PC-3 (cell line): ENCODE results near the gene OR3A3. TPM values are rescaled to one million over a fixed set of nuclear protein-coding genes. Genes with fewer than 3 reads are reported as not detected.
"Not testable (repeated sequence)": the region's sequence is repeated elsewhere in the genome, so short reads cannot be mapped to it uniquely, and the experiment has no call there.

ENCODE experiments used
- ATAC-seq: fragments of 200-7000 bp; cut with Tn5 transposase; 2 replicates; pipeline ENCODE4 v1.9.1; 2020; ENCODE audit warnings: mild to moderate bottlenecking, moderate library complexity
- BruUV-seq: library from RNA; stranded (reverse); fragments of 400-500 nt; replicated peaks from 2 replicates; lab custom pipeline; 2021; lab: Mats Ljungman, UMichigan
- CTCF ChIA-PET: fragments of 300-600 bp; sonication (Branson Sonifier 250); formaldehyde crosslinking; loops from one replicate; lab custom pipeline; 2022; ENCODE audit warnings: antibody characterized with exemption; lab: Charles Lee
- POLR2A ChIA-PET: fragments of 300-600 bp; sonication (Branson Sonifier 250); formaldehyde crosslinking; loops from one replicate; lab custom pipeline; 2022; ENCODE audit warnings: antibody characterized with exemption; ENCODE audit not compliant: unreplicated experiment; lab: Charles Lee
- DNase-seq: peaks from one replicate; pipeline ENCODE4 v3.0.0-alpha.2; 2015
- H2AFZ ChIP-seq: fragments of 300-600 bp; sonication (generic); 2 replicates; pipeline ENCODE4 v1.6.0; 2016; ENCODE audit warnings: antibody characterized with exemption, low read length
- H3F3A ChIP-seq: fragments of 300-600 bp; sonication (generic); one replicate; pipeline ENCODE4 v1.6.0; 2017; ENCODE audit warnings: antibody characterized with exemption, low read length, control low read depth, mild to moderate bottlenecking; ENCODE audit not compliant: unreplicated experiment
- H3K27ac ChIP-seq: fragments of 300-600 bp; sonication (generic); 2 replicates; pipeline ENCODE4 v1.5.1; 2016; ENCODE audit warnings: mild to moderate bottlenecking, low read length
- H3K27me3 ChIP-seq: fragments of 300-600 bp; sonication (generic); 2 replicates; pipeline ENCODE4 v1.6.1; 2016; ENCODE audit warnings: low read length, mixed read lengths
- H3K36me3 ChIP-seq: fragments of 300-600 bp; sonication (generic); 2 replicates; pipeline ENCODE4 v1.6.1; 2016; ENCODE audit warnings: low read depth, mixed run types, low read length, mixed read lengths
- H3K4me1 ChIP-seq: fragments of 300-600 bp; sonication (generic); 2 replicates; pipeline ENCODE4 v1.5.1; 2016; ENCODE audit warnings: low read length; ENCODE audit not compliant: insufficient read depth
- H3K4me2 ChIP-seq: fragments of 300-600 bp; sonication (generic); 2 replicates; pipeline ENCODE4 v1.6.0; 2016; ENCODE audit warnings: low read length
- H3K4me3 ChIP-seq: fragments of 300-600 bp; sonication (generic); 2 replicates; pipeline ENCODE4 v1.5.1; 2016; ENCODE audit warnings: mild to moderate bottlenecking, low read length, mixed read lengths
- H3K79me2 ChIP-seq: fragments of 300-600 bp; sonication (generic); 2 replicates; pipeline ENCODE4 v1.6.1; 2017; ENCODE audit warnings: low read length, mixed read lengths
- H3K9ac ChIP-seq: fragments of 300-600 bp; sonication (generic); 2 replicates; pipeline ENCODE4 v1.6.0; 2016; ENCODE audit warnings: mild to moderate bottlenecking, low read length
- H3K9me2 ChIP-seq: fragments of 300-600 bp; sonication (generic); replicated peaks from 2 replicates; pipeline ENCODE4 v1.6.1; 2016; ENCODE audit warnings: mixed run types, low read length, mixed read lengths
- H3K9me3 ChIP-seq: fragments of 300-600 bp; sonication (generic); 2 replicates; pipeline ENCODE4 v1.6.1; 2016; ENCODE audit warnings: low read length, mixed read lengths
- H4K20me1 ChIP-seq: fragments of 300-600 bp; sonication (generic); 2 replicates; pipeline ENCODE4 v1.6.1; 2016; ENCODE audit warnings: low read length, mixed read lengths
- CTCF ChIP-seq: fragments of 300-600 bp; sonication (generic); conservative IDR thresholded peaks from 2 replicates; pipeline ENCODE4 v1.5.1; 2017; ENCODE audit warnings: antibody characterized with exemption, low read depth, mild to moderate bottlenecking, low read length
- EZH2 ChIP-seq: fragments of 300-600 bp; sonication (generic); IDR thresholded peaks from one replicate; pipeline ENCODE4 v1.6.1; 2017; ENCODE audit warnings: antibody characterized with exemption, mild to moderate bottlenecking, low read length; ENCODE audit not compliant: unreplicated experiment
- EZH2phosphoT487 ChIP-seq: fragments of 300-600 bp; sonication (generic); IDR thresholded peaks from 2 replicates; pipeline ENCODE4 v1.6.1; 2018; ENCODE audit warnings: mild to moderate bottlenecking, antibody characterized with exemption, low read length, borderline replicate concordance
- intact Hi-C: fragments of 100-400 bp; cut with micrococcal nuclease; formaldehyde crosslinking; loops from 2 replicates; pipeline ENCODE4 v1.9.0; 2023
- total RNA-seq: library from RNA; depleted of rRNA; stranded (reverse); fragments of >200 nt; gene quantifications from 2 replicates; pipeline ENCODE4 v1.2.3, GENCODE V29; 2014

Gene OR3A3
- total RNA-seq, 1 experiment from 2014 or later = not detected

DNA sequence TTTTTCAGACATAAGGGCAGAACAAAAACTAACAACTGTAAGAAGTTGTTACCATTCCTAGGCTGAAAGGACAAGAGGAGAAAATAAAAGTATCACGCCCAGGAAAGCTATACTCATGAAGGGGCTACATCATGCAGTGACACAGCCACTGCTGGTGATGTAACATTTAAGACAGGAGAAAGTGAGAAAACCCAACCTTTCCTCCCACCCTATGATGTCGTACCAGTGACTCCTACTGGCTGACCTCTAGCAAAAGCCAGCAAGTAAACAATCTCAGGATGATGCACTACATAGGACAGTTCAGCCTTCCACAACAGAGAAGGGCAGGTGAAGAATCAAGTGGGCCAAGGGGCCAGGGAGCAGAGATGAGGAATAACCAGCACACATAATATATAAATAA, 36.5 kb downstream of the OR3A3 start:
- no peaks in the 10 kb centered on the region for H3K4me1 ChIP-seq
- no TSS peak for BruUV-seq
- POLR2A ChIA-PET = no interaction called here
- peak; percentile 17 for DNase-seq
- intact Hi-C loops = no loop called here
- no peak overlapping the region for H2AFZ ChIP-seq
- CTCF ChIA-PET = no interaction called here
- no peaks in the 10 kb centered on the region for H3K27me3 ChIP-seq
- no peaks in the 10 kb centered on the region for H3K9me2 ChIP-seq
- H3K36me3 ChIP-seq = no peaks in the 10 kb centered on the region
- no peak overlapping the region for H3K4me2 ChIP-seq
- H3K27ac ChIP-seq = no peak overlapping the region
- H4K20me1 ChIP-seq = no peaks in the 10 kb centered on the region
- no peaks in the 10 kb centered on the region for H3K79me2 ChIP-seq
- no peak overlapping the region for H3K4me3 ChIP-seq
- no peak for TF ChIP-seq EZH2
- TF ChIP-seq CTCF = peak; percentile 47
- no peak for TF ChIP-seq EZH2phosphoT487
- no peaks in the 10 kb centered on the region for H3F3A ChIP-seq
- H3K9ac ChIP-seq = no peak overlapping the region
- H3K9me3 ChIP-seq = no peaks in the 10 kb centered on the region
- ATAC-seq = peak; percentile 31; the same call in 1 of the 2 replicates

DNA sequence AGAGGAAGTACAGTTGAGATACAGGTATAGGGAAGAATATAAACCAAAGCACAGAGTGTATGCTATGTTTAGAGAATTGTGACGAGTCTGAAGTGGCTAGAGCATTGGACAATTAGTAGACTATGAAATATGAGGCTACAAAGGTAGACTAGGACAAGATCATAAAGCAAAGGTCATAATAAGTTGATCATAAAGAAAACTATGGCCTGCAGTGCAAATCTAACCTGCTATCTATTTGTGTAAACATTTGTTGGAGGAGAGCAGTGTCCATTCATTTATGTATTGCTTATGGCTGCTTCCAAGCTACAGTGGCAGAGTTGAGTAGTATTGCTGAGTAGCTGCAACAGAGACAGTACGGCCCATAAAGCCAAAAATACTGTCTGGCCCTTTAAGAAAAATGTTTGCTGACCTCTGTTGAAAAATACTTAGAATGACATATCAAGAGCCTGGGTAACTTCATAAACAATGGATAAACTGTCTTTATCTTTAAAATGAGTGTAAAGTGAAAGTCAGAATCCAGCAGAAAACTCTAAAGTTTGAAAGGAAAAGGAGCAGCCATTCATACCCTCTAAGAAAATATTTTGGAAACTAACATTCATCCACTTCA, 37.0 kb downstream of the OR3A3 start:
- Histone ChIP-seq H3K79me2 (no peaks in the 10 kb centered on the region), H3F3A (no peaks in the 10 kb centered on the region), H3K9ac (no peak overlapping the region), H3K4me1 (no peaks in the 10 kb centered on the region), H3K27ac (no peak overlapping the region), H3K4me2 (no peak overlapping the region), H3K9me2 (no peaks in the 10 kb centered on the region), H2AFZ (no peak overlapping the region), H3K27me3 (0 out of 2 replicates have a peak, but pooled peaks cover 2% of the 10 kb centered on the region), H3K9me3 (no peaks in the 10 kb centered on the region), H4K20me1 (no peaks in the 10 kb centered on the region), H3K4me3 (no peak overlapping the region), H3K36me3 (no peaks in the 10 kb centered on the region)
- DNase-seq = no peak
- intact Hi-C loops = no loop called here
- CTCF ChIA-PET = no interaction called here
- POLR2A ChIA-PET = no interaction called here
- ATAC-seq = no peak
- TF ChIP-seq CTCF (no peak), EZH2phosphoT487 (no peak), EZH2 (no peak)
- BruUV-seq = no TSS peak

- POLR2A ChIA-PET, DNase-seq, H3K9me3 ChIP-seq, H3K9ac ChIP-seq, H3K4me3 ChIP-seq, H3K36me3 ChIP-seq, intact Hi-C loops, H3F3A ChIP-seq, H3K4me2 ChIP-seq, H3K4me1 ChIP-seq, H2AFZ ChIP-seq, H3K79me2 ChIP-seq, ATAC-seq, H4K20me1 ChIP-seq, CTCF ChIA-PET, BruUV-seq, H3K27ac ChIP-seq, H3K9me2 ChIP-seq, H3K27me3 ChIP-seq: not testable (repeated sequence)
These were observed 55.2 kb downstream of the OR3A3 start for GRCh38 chr17:3466355-3466754.
